K562 (cell line): Measurements from ENCODE around the gene OLFML3. TPM values are rescaled to one million over a fixed set of nuclear protein-coding genes. Genes with fewer than 3 reads are reported as not detected.

Experiments
- ATAC-seq: fragments of 200-7000 bp; cut with Tn5 transposase; 3 replicates; pipeline ENCODE4 v1.9.1; 2020; ENCODE audit warnings: moderate library complexity
- BruUV-seq: library from RNA; stranded (reverse); fragments of 400-500 nt; replicated peaks from 2 replicates; lab custom pipeline; 2021; lab: Mats Ljungman, UMichigan
- CTCF ChIA-PET: fragments of 300-600 bp; formaldehyde crosslinking; extraction: SDS; loops from one replicate; lab custom pipeline; 2021; ENCODE audit warnings: low intra/inter-chr PET ratio; lab: Yijun Ruan, JAX
- POLR2A ChIA-PET: fragments of 300-600, 350-650 bp; sonication (Branson Sonifier 250); formaldehyde crosslinking; extraction: SDS; loops from one replicate; lab custom pipeline; 2021; ENCODE audit warnings: antibody characterized with exemption, inconsistent platforms; lab: Yijun Ruan, JAX
- DNase-seq, 4 experiments: peaks; one replicate each; pipeline versions ENCODE4 v3.0.0 to v3.0.0-alpha.2; 2011 to 2018; ENCODE audit warnings: low spot score in 3 of 4, mixed read lengths in 3 of 4; ENCODE audit errors: extremely low read depth in 1 of 4
- FAIRE-seq: peaks from 2 replicates; lab custom pipeline; 2011; peaks lifted over from hg19 to GRCh38; lab: Jason Lieb, UNC
- H2AFZ ChIP-seq: 2 replicates; pipeline ENCODE4 v1.6.0; 2011; ENCODE audit warnings: low read depth, low read length, control low read depth, inconsistent platforms
- H3K27ac ChIP-seq: fragments of 200-600 bp; 3 replicates; pipeline ENCODE4 v1.8.0; 2011; ENCODE audit warnings: low read depth, mild to moderate bottlenecking, control low read depth, inconsistent platforms, low read length, moderate library complexity, mixed read lengths; ENCODE audit errors: extremely low read depth
- H3K27me3 ChIP-seq, 2 experiments: fragments of 300-600 bp in 1 of 2; 2 replicates in 1 of 2; 3 replicates in 1 of 2; pipeline versions ENCODE4 v1.6.0 to v1.8.0; 2011; ENCODE audit warnings: inconsistent platforms in 2 of 2, low read length in 2 of 2, mild to moderate bottlenecking in 1 of 2, mixed read lengths in 1 of 2, moderate library complexity in 1 of 2; ENCODE audit not compliant: control insufficient read depth in 2 of 2, insufficient read depth in 2 of 2
- H3K36me3 ChIP-seq: fragments of 300-600 bp; 3 replicates; pipeline ENCODE4 v1.8.0; 2011; ENCODE audit warnings: mild to moderate bottlenecking, low read length, inconsistent platforms; ENCODE audit not compliant: control insufficient read depth, insufficient read depth
- H3K4me1 ChIP-seq, 2 experiments: fragments of 200-600 bp in 1 of 2; replicated peaks in 1 of 2; 2 replicates in 1 of 2; 3 replicates in 1 of 2; pipeline versions ENCODE4 v1.5.1 to v1.8.0; 2011; ENCODE audit warnings: inconsistent platforms in 2 of 2, low read length in 2 of 2, mild to moderate bottlenecking in 1 of 2, mixed read lengths in 1 of 2, moderate library complexity in 1 of 2; ENCODE audit not compliant: control insufficient read depth in 2 of 2, insufficient read depth in 2 of 2
- H3K4me2 ChIP-seq: 2 replicates; pipeline ENCODE4 v1.6.1; 2011; ENCODE audit warnings: low read length, control low read depth, inconsistent platforms, mixed read lengths; ENCODE audit not compliant: insufficient read depth
- H3K4me3 ChIP-seq: fragments of 200-600 bp; sonication (generic), shearing (Covaris generic); 2 replicates; pipeline ENCODE4 v1.5.1; 2016; ENCODE audit warnings: control low read depth, inconsistent platforms
- H3K79me2 ChIP-seq: fragments of 200-600 bp; 3 replicates; pipeline ENCODE4 v1.8.0; 2011; ENCODE audit warnings: low read length, inconsistent platforms; ENCODE audit not compliant: control insufficient read depth, insufficient read depth
- H3K9ac ChIP-seq, 2 experiments: 2 replicates each; pipeline versions ENCODE4 v1.6.0 to v1.6.1; 2011; ENCODE audit warnings: low read depth in 2 of 2, low read length in 2 of 2, control low read depth in 1 of 2, inconsistent platforms in 1 of 2, mild to moderate bottlenecking in 1 of 2, mixed read lengths in 1 of 2; ENCODE audit not compliant: insufficient read depth in 1 of 2
- H3K9me1 ChIP-seq: one replicate; pipeline ENCODE4 v1.6.0; 2011; ENCODE audit warnings: inconsistent platforms, mild to moderate bottlenecking, low read length, moderate library complexity; ENCODE audit not compliant: control insufficient read depth, insufficient read depth
- H3K9me3 ChIP-seq: replicated peaks from 2 replicates; pipeline ENCODE4 v1.5.1; 2011; ENCODE audit warnings: low read depth, low read length, inconsistent platforms; ENCODE audit not compliant: control insufficient read depth, insufficient read depth
- H4K20me1 ChIP-seq: replicated peaks from 2 replicates; pipeline ENCODE4 v1.6.1; 2011; ENCODE audit warnings: low read length, inconsistent platforms, mixed read lengths; ENCODE audit not compliant: control insufficient read depth, insufficient read depth
- RBBP5 ChIP-seq: fragments of 200-600 bp; sonication (generic); IDR thresholded peaks from 2 replicates; pipeline ENCODE4 v1.6.1; 2012; ENCODE audit warnings: borderline replicate concordance, mild to moderate bottlenecking, low read length, control low read depth, inconsistent platforms; ENCODE audit not compliant: insufficient read depth, poor library complexity, severe bottlenecking
- REST ChIP-seq, 2 experiments: fragments of 450-650 bp; formaldehyde crosslinking in 1 of 2; IDR thresholded peaks; 2 replicates each; pipeline versions ENCODE4 v1.4.0 to v1.6.1; 2014 to 2020; ENCODE audit warnings: mild to moderate bottlenecking in 2 of 2, borderline replicate concordance in 1 of 2, low read depth in 1 of 2
- ZFPM2 ChIP-seq: fragments of 250-450 bp; sonication (Bioruptor Pico); IDR thresholded peaks from 2 replicates; pipeline ENCODE4 v1.5.1; 2022; ENCODE audit warnings: mild to moderate bottlenecking
- WGBS: fragments of 100-300 bp; shearing (Covaris generic); methylation state at CpG from one replicate; pipeline ENCODE4 v1.1.6; 2016; ENCODE audit warnings: low coverage, mixed read lengths; ENCODE audit not compliant: insufficient coverage; ENCODE audit errors: missing lambda C conversion rate; 5-methylcytosine and 5-hydroxymethylcytosine counted together
- in situ Hi-C: fragments of 300-500 bp; cut with MboI; formaldehyde crosslinking; loops from 4 replicates; pipeline ENCODE4 v1.15.0; 2018; ENCODE audit warnings: inconsistent platforms, mixed read lengths
- intact Hi-C: fragments of 100-400 bp; cut with micrococcal nuclease; formaldehyde crosslinking; loops from 2 replicates; pipeline ENCODE4 v1.14.2; 2022
- polyA plus RNA-seq, 8 experiments: library from polyadenylated mRNA; depleted of rRNA in 4 of 8; stranded (reverse) in 5 of 8; unstranded in 3 of 8; fragments of >200 nt; fragmentation: Nextera tagmentation in 2 of 8; fragmentation: Illumina TruSeq in 1 of 8; extraction: Ambion mirVana in 2 of 8; extraction: Trizol in 1 of 8; gene quantifications; 2 replicates each; pipeline versions ENCODE4 v1.2.1 to v1.2.3, GENCODE V29; 2011 to 2014; ENCODE audit warnings: inconsistent platforms in 1 of 8, missing spikeins in 1 of 8
- total RNA-seq, 7 experiments: library from RNA; depleted of rRNA in 6 of 7; stranded (reverse); fragments of >200 nt in 6 of 7; fragmentation: Illumina TruSeq in 2 of 7; extraction: Trizol in 2 of 7; gene quantifications; 2 replicates each; pipeline versions ENCODE4 v1.2.1 to v1.2.3, GENCODE V29; 2011 to 2021; ENCODE audit warnings: low replicate concordance in 1 of 7

OLFML3 gene
- total and polyA plus RNA-seq, 9 of the 15 experiments (the other 6 are each of a cell fraction or from before 2014, with no cell fraction given): 0.07 to 0.13 (median 0.07) TPM; not detected in 6

GRCh38 chr1:114023377-114023776, 44.1 kb downstream of the OLFML3 start (continued):
- TF ChIP-seq REST (IDR thresholded peaks at IDR 0.05; ENCODE audit: borderline replicate concordance) (peak; percentile 79), REST (CRISPR knock-in tag; IDR thresholded peaks at IDR 0.05; ENCODE audit: low read depth) (no peak)

DNA sequence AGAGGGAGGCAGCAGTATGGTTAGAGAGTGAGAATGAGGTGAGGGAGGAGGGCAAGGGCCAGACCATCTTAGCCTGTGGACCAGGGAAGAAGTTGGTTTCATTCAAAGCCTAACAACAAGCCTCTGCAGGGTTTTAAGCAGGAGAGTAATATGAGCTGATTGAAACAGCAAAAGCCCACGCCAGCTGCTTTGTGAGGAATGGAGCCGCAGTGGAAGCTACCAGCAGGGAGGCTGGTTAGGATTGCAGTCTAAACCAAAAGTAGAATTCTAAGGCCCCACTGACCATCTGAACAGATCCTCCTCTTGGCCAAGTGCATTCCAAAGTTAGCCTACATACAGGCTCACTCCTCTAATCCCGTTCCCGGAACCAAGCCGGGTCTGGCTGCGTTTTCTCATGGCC, 44.8 kb downstream of the OLFML3 start:
- H3K4me2 ChIP-seq: 0 out of 2 replicates have a peak overlapping the region, but pooled peaks have one; percentile 6
- no peak; the same call in 1 of the 3 replicates for ATAC-seq
- no peaks in the 10 kb centered on the region for H3K4me1 ChIP-seq
- no peak overlapping the region for H3K27ac ChIP-seq
- intact Hi-C loops (no loop called here), in situ Hi-C loops (no loop called here)
- ChIA-PET CTCF (no interaction called here), POLR2A (interaction anchor here (1.1 to 1.2 kb wide), 2 partner anchors 9 to 78 kb away, joined by 3 to 4 read pairs; no protein-coding TSS in a partner anchor)
- H3K9me1 ChIP-seq: no peaks in the 10 kb centered on the region
- H2AFZ ChIP-seq: peak overlapping the region; percentile 51
- H3K9me3 ChIP-seq: no peaks in the 10 kb centered on the region; the same call in 1 of the 2 replicates
- no TSS peak for BruUV-seq
- 27% methylated on average over 6 of the region's 6 CpGs for WGBS
- TF ChIP-seq ZFPM2 (CRISPR knock-in tag) (no peak), RBBP5 (no peak)
- H3K36me3 ChIP-seq: no peaks in the 10 kb centered on the region
- FAIRE-seq: no peak
- H4K20me1 ChIP-seq: no peaks in the 10 kb centered on the region
- no peaks in the 10 kb centered on the region for H3K79me2 ChIP-seq
- H3K9ac ChIP-seq: no peak overlapping the region
- no peak overlapping the region for H3K4me3 ChIP-seq
- peaks cover 3 to 8% of the 10 kb centered on the region in 2 experiments; a peak in 3 of 5 replicates for H3K27me3 ChIP-seq
- DNase-seq: no peak
